HG03469 (cell line): ENCODE results near the gene CNNM4.

ENCODE experiments used
- ATAC-seq: cut with Tn5 transposase; IDR thresholded peaks from one replicate; pipeline ENCODE4 v1.9.1; 2021; ENCODE audit warnings: mild to moderate bottlenecking, moderate library complexity, moderate number of reproducible peaks; ENCODE audit not compliant: unreplicated experiment

Gene CNNM4

DNA sequence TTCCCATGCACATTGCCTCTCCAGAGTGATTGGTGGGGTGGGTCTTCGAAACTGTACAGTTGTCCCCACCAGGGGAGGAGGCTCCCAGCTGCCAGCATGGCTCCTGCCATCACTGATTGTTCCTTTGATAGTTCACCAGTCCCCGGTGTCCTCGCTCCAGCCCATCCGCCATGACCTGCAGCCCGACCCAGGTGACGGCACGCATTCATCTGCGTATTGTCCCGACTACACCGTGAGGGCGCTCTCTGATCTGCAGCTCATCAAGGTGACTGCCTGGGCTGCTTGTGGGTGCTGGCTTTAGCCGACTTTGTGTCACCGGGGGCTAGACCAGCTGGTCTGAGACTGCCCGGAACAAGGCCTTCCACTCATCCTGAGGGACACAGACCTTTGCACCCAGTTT lies 67.7 kb downstream of the CNNM4 start:
- no peak for ATAC-seq

DNA sequence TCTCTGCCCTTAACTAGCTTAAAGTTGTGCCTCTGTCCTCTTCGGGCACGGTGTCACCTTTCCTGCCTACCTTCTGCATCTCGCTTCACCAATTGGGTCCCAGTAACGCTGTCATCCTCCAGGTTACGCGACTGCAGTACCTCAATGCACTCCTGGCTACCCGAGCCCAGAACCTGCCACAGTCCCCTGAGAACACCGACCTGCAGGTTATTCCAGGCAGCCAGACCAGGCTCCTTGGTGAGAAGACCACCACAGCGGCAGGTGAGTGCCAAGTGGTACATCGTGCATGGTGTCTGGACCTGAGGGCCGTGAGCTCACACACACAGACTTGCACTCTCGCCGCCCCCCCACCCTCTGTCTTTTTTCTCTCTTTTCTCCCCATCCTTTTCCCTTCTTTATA lies 68.2 kb downstream of the CNNM4 start:
- no peak for ATAC-seq

DNA sequence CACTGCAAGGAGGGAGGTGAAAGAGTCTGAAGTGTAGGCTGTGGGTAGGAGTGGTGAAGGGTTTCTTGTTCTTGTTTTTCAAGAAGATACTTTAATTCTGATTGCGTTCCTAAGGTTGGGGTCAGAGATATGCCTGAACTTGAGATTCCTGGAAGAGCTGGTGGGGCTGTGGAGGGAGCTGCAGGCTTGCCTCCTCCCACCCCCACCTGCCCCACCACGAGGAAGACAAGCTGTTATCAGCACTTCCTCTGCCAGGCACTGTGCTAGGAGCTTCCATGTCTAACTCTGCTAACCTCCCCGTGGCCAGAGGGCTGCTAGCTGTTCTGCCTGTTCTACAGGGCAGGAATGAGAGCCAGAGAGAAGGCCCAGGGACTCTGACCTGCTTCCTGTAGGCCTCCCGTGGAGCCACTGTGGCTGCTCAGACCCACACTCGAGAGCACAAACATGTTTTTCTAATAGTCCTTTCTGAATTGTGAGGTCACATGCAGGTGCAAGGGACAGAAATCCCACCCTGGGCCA lies 69.4 kb downstream of the CNNM4 start:
- no peak for ATAC-seq

DNA sequence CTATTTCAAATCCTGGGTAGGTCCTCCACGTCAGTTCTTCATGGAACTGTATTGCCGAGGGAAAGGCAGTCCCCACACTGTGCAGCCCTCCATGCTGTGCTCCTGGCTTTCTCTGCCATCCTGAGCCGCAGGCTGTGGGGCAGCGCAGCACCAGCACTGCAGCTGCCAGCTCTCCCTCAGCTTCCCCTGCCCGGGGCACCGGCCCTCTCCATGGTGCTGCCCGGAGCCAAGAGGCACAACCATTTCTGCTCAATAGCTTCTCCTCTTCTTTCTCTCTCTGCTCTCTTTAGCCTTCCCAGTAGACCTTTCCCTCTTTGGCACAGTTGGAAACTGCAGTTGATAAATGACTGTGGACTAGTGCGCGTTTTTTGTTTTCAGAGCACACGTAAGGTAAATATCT lies 71.0 kb downstream of the CNNM4 start:
- ATAC-seq: no peak

DNA sequence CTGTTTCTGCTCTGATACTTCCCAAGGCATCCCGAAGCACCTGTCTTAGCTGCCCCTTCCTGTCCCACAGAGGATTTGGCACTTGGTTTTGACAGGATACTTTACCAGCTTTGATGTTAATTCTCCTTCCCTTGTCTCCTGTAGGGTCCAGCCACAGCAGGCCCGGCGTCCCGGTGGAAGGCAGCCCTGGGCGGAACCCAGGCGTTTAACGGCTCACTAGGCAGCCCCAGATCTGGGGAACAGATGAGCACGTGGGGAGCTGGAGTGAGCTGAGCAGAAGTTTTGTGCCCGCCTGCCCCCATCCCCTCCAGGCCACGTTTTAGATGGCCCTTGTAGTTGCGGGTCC lies 71.7 kb downstream of the CNNM4 start:
- no peak for ATAC-seq

DNA sequence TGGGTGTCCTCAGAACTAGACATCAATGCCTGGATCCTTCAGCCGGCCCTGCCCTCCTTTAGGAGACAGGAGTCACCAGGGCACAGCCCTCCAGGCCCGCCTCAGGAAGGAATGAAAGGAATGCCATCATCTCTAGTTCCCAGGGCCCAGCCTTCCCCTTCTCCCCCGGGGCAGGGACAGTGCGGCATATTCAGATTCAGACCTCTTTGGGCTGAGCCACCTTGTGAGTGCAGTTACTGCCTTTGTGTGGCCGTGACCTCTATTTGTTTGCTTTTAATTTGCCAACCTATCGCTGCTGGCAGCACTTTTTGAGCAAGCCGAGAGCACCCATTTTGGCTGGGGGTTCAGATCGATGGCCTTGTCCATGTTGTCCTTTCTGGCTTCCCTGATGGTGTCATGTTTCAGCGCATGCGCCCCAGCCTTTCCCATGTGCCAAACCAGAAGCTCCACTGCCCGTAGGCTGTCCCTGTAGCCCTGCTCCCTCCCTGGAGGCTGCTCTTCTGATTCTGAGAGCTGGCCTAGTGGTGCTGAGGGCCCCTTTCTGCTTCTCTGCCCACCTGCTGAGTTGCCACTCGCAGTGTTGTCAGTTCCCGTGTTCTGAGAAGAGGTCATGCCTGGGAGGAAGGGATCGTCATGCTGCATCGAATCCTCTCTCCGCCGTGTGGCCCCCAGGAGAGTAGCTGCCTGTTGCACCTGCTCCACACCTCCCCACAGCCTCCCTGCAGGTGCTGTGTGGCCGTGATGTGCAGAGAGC lies 72.2 kb downstream of the CNNM4 start:
- ATAC-seq: no peak

DNA sequence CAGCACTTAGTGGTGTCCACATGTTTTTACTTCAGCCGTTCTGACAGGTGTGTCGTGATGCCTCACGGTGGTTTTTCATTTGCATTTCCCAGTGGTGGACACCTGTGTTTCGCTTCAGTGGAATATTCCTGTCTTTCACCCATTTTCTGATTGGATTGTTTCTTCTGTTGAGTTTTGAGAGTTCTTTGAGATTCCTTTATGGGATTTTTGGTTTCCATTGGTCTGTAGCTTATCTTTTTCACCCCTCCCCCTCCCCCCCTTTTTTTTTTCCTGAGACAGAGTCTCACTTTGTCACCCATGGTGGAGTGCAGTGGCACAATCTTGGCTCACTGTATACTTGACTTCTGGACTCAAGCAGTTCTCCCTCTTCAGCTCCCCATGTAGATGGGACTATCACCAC lies 75.1 kb downstream of the CNNM4 start:
- no peak for ATAC-seq

DNA sequence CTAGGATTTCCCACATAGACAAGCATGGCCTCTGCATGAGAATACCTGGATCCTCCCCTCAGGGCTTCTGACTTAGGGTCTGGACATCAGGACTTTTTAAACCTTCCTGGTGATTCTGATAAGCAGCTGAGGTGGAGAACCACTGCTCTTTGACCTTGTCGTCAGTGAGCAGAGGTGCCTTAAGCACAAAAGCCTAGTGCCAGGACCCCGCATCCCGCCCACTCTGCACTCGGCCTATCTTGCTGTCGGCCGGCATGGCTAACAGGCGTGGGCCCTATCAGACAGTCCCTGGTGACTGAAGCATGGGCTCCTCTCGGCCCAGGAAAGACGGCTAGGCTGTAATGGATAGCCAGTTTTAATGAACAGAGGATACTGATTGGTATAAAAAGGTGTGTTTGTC lies 76.9 kb downstream of the CNNM4 start:
- ATAC-seq: no peak

DNA sequence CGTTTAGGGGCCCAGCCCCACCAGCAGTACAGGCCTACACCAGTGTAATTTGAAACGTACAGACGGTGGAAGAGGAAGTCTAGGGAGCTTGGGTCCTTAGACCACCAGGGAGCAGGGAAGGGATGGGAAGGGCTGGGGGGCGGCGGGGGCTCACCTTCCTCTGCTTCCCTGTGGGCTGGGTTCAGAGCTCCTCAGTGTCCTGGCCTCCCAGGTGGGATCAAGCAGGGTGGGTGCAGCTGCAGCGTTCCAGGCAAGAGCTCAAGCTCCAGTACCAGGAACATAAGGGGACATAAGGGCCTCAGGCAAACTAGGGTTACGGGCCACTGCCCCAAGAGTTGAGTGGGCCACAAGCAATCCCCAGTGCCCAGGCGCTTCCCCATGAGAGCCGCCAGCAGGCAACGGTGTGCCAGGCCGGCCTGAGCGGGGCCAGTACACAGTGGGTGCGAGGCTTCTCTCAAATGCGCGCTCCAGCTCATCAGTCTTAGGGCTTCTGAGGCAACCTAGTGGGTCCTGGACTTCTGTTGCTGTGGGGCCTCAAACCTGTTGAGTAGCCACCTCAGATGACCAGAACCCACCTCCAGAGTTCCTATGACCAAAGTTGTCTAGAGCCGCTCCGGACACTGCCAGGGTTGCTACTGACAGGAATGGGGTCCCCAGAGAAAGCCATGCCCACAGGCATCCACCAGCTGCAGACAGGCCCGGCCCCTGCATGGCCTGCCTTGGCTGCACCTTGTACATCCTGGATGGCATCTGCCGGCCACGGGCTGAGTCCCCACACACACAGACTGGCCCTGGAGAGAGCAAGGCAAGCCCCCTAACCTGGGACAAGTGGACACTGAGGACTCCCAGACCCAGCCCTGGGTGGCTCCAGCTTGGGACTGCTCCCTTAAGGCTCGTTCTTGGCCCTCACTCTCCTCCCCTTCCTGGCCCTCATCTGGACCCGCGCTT lies 77.9 kb downstream of the CNNM4 start:
- ATAC-seq: no peak

DNA sequence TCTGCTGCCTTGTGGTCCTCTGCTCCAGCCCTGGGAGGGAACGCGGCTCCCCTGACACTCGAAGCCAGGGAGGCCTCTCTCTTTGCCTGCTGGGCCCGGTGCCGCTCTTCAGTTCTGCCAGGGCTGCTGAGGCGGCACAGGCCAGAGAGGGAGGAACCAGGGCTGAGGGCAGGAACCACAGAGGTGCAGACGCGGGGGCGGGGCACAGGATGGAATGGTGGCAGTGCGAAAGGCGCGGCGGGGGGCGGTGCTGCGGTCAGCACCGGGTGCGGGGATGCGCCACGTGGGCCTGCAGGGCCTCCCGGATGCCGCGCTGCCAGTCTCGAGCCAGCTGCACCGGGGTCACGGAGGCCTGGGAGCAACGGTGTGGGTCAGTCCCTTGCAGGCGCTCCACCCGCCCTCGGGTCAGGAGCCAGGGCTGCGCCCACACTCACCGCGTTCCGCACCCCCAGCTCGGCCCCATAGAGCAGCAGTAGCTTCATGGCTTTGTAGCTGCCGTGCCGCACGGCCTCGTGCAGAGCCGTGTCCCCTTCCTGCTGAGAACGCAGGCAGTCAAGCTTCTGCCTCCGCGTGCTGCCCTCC lies 78.7 kb downstream of the CNNM4 start:
- ATAC-seq: no peak

DNA sequence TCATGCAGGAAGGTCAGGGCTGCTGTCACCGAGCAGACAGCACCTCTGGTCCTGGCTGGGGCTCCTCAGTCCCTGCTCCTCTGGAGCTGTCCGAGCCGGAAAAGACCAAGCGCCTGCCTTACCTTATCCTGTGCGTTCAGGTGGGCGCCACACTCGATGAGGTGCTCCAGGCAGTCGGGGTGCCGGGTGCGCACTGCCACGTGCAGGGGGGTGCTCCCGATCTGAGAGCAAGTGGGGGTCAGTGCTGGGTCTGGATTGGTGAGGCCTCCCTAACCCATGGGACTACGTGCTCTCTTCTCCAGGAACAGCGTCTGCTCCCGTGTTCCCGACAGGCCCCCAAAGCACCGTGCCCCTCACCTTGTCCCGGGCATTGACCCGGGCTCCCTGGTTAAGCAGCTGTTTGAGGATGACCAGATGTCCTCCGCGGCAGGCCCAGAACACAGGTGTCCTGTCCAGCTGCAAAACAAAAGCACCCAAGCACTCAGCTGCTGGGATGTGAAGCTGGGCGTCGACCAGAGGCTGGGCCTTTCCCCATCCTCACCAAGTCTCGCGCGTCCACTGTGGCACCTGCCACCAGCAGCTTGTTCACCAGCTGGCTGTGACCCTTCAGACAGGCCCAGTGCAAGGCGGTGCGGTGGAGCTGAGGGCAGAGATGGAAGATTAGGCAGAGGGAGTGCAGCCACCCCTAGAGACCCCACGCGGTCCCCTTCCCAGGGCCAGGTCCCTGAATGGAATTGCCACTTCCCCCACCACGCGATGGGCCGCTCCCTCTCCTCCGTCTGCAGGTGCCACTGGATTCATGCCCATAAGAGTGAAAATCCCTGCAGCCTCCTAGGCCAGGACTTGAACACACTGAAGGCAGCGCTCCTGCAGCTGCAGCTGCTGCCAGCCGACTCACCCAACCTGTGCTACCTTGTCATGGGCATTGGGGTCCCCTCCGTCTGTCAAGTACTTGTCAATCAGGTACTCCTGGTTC lies 79.5 kb downstream of the CNNM4 start:
- no peak for ATAC-seq

DNA sequence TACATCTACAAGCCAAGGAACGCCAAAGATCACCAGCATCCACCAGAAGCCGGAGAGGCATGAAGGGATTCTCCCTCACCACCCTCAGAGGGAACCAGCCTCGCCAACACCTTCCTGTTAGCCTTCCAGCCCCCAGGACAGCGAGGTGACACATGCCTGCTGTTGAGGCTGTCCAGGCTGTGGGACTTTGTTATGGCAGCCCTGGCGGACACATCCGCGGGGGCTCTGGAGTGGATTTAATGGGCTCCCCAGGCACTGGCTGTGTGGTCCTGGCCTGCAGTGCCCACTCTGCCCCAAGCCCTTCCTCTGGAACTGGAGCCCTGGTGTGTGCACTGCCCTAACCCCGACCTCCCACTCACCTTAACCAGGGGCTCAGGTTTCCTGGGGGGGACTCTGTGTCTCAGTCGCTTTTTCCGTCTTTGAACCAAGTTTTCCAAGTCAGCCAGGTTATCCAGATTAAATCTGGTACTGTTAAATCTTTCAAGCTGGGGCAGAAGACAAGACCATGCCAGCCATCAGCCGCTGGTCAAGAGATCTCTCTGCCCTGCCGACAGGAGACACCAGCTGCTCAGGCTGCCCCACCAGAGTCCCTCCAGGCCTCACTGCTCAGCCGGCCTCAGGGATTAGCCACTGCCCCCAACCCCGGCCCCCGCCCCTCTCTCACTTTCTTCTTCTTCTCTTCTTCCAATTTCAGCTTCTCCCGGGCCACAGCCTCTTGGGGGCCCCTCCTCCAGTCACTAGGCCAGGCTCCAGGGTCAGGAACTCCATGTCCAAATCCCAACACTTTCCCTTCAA lies 81.2 kb downstream of the CNNM4 start:
- ATAC-seq: no peak

DNA sequence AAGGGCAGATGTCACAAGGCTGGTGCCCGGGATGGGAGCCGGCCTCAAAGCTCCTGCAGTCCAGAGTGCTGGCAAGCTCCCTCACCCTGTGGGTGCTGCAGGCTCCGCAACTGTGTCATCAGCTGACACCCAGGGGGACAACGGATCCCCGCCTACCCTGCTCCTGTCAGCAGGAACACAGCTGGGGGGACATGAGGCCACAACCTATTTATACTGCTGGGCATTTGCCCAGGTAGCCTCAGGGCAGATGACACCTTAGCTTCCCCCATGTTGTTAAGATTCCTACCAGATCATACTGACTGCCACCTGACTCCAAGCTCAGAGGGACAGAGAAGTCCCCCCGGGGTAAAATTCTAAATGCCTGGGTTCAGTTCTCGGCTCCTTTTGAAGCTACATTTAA lies 81.9 kb downstream of the CNNM4 start:
- ATAC-seq: no peak

DNA sequence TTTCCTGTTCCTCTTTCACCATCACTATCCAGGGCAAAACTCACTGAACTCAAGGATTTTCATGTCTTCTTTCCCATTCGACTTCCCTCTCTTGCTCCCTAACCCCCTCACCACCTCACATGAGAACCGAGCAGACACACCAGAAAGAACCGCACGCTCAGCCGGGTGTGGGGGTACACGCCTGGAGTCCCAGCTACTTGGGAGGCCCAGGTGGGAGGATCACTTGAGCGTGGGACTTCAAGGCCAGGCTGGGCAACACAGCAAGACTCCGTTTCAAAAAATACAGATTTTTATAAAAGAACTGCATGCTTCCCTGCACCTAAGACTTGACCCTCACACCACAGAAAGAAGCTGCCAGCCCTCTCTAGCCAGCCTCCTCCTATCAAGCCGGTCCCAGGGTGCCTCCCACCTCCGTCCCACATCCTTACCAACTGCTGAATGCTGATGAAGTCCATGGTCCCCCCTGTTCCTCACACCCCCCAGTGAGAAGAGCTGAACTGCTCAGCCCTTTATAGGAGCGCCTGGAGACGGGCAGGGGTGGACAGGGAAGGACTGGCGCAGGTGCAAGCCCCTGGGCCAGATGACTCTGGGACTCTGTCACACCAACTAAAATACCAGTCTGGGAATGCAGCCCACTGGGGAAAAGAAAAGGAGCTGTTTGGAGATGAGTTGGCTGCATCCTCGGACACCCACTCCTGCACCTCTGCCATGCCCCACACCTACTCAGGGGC lies 83.0 kb downstream of the CNNM4 start, which contains the start of gene ANKRD23:
ANKRD23 (minus strand) TSS at position 484 of the 731 bp plus-strand sequence; CDS start at position 455, 29 bp downstream.
- ATAC-seq: no peak

DNA sequence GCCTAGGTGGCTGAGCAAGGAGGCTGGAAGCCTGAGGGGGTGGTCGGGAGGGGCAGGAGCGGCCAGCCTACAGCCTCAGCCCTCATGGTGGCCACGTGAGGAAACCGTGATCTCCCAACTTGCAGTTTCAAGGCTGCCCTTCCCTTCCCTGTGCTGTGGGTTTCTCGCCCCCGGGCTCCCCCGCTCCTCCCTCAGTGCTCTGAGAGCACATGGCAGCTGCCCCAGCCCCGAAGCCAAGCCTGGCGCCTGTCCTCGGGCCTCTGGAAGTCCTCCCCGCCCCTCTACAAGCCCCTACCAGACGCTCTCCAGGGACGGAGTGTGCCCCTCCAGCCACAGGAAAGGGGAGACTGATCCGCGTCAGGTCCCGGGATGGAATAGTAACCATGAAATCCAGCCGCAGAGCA lies 83.7 kb downstream of the CNNM4 start:
- no peak for ATAC-seq

DNA sequence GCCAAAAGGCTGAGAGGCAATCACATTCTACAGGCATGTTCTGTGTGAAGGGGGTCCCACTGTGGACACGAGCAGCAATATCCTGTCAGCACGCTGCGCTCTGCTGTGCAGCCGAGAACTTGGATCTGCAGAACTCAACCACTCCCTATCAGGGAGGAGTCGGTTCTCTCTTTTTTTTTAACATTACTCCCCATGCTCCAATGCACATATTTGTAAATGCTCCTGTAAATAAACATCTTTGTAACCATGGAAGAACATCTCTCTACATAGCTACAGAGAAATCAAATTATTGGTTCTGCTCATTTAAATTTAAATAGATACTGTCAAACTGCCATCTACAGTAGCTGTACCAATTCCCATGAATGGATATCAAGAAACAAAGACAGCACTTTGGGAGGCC lies 86.1 kb downstream of the CNNM4 start:
- no peak for ATAC-seq

DNA sequence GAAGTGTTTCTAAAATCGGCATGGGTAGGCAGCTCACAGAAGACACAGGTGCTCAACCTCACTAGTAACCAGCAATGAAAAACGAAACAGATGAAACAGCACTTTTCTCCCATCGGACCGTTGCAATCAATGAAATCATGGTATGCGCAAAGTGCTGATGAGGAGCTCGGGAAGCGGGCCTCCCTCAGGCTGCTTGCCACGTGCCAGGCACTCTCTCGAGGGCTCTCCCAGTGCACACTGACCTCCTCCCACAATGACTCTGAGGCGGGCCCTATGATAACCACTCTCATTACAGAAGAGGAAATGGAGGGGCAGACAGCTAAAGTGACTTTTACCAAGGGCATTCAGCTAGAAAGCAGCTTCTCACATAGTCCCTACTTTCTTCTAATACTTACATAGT lies 86.9 kb downstream of the CNNM4 start:
- ATAC-seq: no peak

DNA sequence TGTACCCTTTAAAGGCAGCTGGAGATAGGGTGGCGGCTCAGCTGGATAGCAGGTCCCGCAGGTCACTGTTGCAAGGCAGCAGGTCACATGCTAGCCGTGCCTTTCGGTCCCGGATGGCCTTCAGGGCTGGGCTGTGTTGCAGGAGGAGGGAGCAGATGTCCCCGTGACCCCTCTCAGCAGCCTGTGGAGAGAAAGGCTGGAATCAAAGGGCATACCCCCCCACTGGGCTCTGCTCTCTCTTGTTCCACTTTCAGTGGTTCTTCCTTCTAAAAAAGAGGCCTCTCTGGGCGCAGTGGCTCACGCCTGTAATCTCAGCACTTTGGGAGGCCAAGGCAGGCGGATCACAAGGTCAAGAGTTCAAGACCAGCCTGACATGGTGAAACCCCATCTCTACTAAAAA lies 87.6 kb downstream of the CNNM4 start:
- no peak for ATAC-seq

DNA sequence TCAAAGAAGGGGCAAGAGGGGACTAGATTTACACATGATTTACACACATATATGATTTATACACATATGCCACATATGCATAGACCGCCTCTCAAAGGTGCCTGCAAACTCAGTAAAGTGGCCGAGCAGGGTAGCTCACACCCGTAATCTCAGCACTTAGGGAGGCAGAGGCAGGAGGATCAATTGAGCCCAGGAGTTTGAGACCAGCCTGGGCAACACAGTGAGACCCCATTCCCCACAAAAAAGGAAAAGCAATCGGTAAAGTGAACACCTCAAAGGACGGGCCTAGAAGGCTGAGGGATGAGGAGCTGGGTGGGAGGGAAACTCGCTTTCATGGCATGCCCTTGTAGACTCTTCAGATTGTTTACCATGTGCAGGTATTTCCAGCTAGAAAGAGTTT lies 92.0 kb downstream of the CNNM4 start:
- no peak for ATAC-seq
